ENCODE data around the gene LSR.

DNA sequence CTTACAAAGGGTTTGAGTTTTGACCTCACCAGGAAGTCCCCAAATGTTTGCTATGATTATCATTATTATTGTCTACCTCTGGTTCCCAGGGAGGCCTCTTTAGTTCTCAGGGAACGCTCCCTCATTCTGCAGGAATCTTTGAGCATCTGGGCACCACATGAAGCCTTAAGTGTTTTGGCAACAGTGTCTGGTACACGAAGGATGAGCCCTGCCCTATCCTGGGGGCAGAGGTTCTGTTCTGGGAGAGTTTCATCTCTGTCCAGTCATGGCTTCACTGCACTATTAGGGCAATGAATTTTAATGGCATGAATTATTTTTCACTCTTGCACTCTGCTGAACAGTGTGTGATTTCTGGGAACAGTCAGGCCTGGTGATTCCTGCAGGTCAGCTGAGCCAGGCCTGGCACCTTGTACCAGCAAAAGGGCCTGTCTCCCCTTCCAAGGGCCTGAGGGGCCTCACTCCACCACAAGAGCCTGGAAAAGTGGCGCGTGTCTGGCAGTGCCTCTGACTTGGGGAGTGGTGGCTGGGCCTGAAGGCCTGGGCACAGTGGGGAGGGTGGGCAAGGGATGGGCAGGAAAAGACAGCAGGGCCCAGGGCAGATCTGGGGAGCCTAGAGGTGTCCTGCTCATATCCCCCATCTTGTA is 24.8 kb upstream of the LSR start:
- TF ChIP-seq, protein P1, sequence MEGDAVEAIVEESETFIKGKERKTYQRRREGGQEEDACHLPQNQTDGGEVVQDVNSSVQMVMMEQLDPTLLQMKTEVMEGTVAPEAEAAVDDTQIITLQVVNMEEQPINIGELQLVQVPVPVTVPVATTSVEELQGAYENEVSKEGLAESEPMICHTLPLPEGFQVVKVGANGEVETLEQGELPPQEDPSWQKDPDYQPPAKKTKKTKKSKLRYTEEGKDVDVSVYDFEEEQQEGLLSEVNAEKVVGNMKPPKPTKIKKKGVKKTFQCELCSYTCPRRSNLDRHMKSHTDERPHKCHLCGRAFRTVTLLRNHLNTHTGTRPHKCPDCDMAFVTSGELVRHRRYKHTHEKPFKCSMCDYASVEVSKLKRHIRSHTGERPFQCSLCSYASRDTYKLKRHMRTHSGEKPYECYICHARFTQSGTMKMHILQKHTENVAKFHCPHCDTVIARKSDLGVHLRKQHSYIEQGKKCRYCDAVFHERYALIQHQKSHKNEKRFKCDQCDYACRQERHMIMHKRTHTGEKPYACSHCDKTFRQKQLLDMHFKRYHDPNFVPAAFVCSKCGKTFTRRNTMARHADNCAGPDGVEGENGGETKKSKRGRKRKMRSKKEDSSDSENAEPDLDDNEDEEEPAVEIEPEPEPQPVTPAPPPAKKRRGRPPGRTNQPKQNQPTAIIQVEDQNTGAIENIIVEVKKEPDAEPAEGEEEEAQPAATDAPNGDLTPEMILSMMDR (IDR thresholded peaks at IDR 0.05 in 8 of 11, conservative IDR thresholded peaks at IDR 0.05 in 3 of 11) = no peak
- TF ChIP-seq POLR2A (IDR thresholded peaks at IDR 0.05) (no peak), POLR2AphosphoS5 (IDR thresholded peaks at IDR 0.05) (no peak)
